DMS153 treated with DMSO at 0.1 percent for 48 hours (cell line): Measurements from ENCODE around the gene C6orf163.

Source experiments
- DNase-seq: peaks from one replicate; lab custom pipeline; 2025; ENCODE audit not compliant: unreplicated experiment; lab: John Stamatoyannopoulos, UW

C6orf163 gene

GRCh38 chr6:87356181-87356580 lies 11.6 kb downstream of the C6orf163 start:
- DNase-seq, result no peak

- no peak for DNase-seq
Observed at GRCh38 chr6:87357479-87358196, 13.0 kb downstream of the C6orf163 start.

- no peak for DNase-seq
Observed at GRCh38 chr6:87364602-87365252, 20.1 kb downstream of the C6orf163 start.

GRCh38 chr6:87366072-87366827 lies 21.6 kb downstream of the C6orf163 start:
- no peak for DNase-seq

GRCh38 chr6:87366899-87367298 lies 22.3 kb downstream of the C6orf163 start:
- no peak for DNase-seq

- no peak for DNase-seq
Observed at GRCh38 chr6:87373377-87373776, 28.8 kb downstream of the C6orf163 start.

- no peak for DNase-seq
Observed at GRCh38 chr6:87375315-87375714, 30.7 kb downstream of the C6orf163 start.

- DNase-seq, result no peak
Observed at GRCh38 chr6:87376643-87377042, 32.0 kb downstream of the C6orf163 start.

- DNase-seq, result no peak
Observed at GRCh38 chr6:87378947-87379346, 34.3 kb downstream of the C6orf163 start.

- DNase-seq, result no peak
Observed at GRCh38 chr6:87382861-87383260, 38.2 kb downstream of the C6orf163 start.

- DNase-seq, result no peak
Observed at GRCh38 chr6:87384038-87384437, 39.4 kb downstream of the C6orf163 start.

- no peak for DNase-seq
Observed at GRCh38 chr6:87384449-87384848, 39.8 kb downstream of the C6orf163 start.

GRCh38 chr6:87391334-87391733 lies 46.7 kb downstream of the C6orf163 start:
- DNase-seq, result peak; percentile 31

GRCh38 chr6:87393026-87393622 lies 48.5 kb downstream of the C6orf163 start:
- peak; percentile 93 for DNase-seq

- DNase-seq, result no peak
Observed at GRCh38 chr6:87395431-87395830, 50.8 kb downstream of the C6orf163 start.

- peak; percentile 51 for DNase-seq
Observed at GRCh38 chr6:87396595-87397392, 52.2 kb downstream of the C6orf163 start.

GRCh38 chr6:87397656-87398055 lies 53.0 kb downstream of the C6orf163 start:
- DNase-seq, result no peak

- no peak for DNase-seq
Observed at GRCh38 chr6:87401832-87402231, 57.2 kb downstream of the C6orf163 start.

GRCh38 chr6:87407561-87407900 lies 62.9 kb downstream of the C6orf163 start:
- DNase-seq, result peak; percentile 67

- peak; percentile 98 for DNase-seq
Observed at GRCh38 chr6:87407901-87408720, 63.5 kb downstream of the C6orf163 start, which contains the start of gene CFAP206. Gene CFAP206, plus strand, starts transcription at chr6:87407972. Its CDS starts 1,868 bp downstream, at chr6:87409840.
